Adrenal gland (tissue), 12 donors: Measurements from ENCODE around the gene ATF6. TPM values are rescaled to one million over a fixed set of nuclear protein-coding genes. Genes with fewer than 3 reads are reported as not detected.
"Not testable (repeated sequence)": the region's sequence is repeated elsewhere in the genome, so short reads cannot be mapped to it uniquely, and the experiment has no call there.

ENCODE experiments used
- DNase-seq, 7 donors: peaks; one replicate each; pipeline ENCODE4 v3.0.0-alpha.2; 2019 to 2020
- H3K27ac ChIP-seq, 5 donors: fragments of 200-600 bp; sonication (generic) in 4 of 5; 1 replicate in 3 of 5; 2 replicates in 2 of 5; pipeline versions ENCODE4 v1.5.1 to v1.8.0; 2016 to 2020; ENCODE audit warnings: mild to moderate bottlenecking in 1 of 5
- H3K27me3 ChIP-seq: fragments of 200-600 bp; 2 replicates; pipeline ENCODE4 v1.8.0; 2021
- H3K36me3 ChIP-seq, 2 donors: fragments of 200-600 bp; replicated peaks in 1 of 2; 1 replicate in 1 of 2; 2 replicates in 1 of 2; pipeline versions ENCODE4 v1.5.1 to v1.8.0; 2018 to 2022
- H3K4me1 ChIP-seq, 2 donors: fragments of 200-600 bp; replicated peaks in 1 of 2; 1 replicate in 1 of 2; 2 replicates in 1 of 2; pipeline versions ENCODE4 v1.5.1 to v1.8.0; 2018 to 2021
- H3K4me3 ChIP-seq, 4 donors: fragments of 200-600 bp; sonication (generic) in 3 of 4; one replicate each; pipeline ENCODE4 v1.5.1; 2016 to 2018
- H3K9me3 ChIP-seq, 3 donors: fragments of 200-600 bp; sonication (generic) in 1 of 3; replicated peaks in 1 of 3; 1 replicate in 2 of 3; 2 replicates in 1 of 3; pipeline versions ENCODE4 v1.5.1 to v1.8.0; 2016 to 2021
- POLR2A ChIP-seq, 2 donors: fragments of 450-650 bp; IDR thresholded peaks; one replicate each; pipeline ENCODE4 v1.6.1; 2017; ENCODE audit warnings: antibody characterized with exemption in 2 of 2, mild to moderate bottlenecking in 2 of 2, moderate library complexity in 1 of 2
- WGBS, 4 donors: extraction: QIAGEN DNeasy Blood & Tissue Kit in 2 of 4; methylation state at CpG; one replicate each; pipeline versions ENCODE4 v1.1.5 to v1.1.7; 2013 to 2017; 5-methylcytosine and 5-hydroxymethylcytosine counted together
- intact Hi-C, 2 donors: fragments of 100-400 bp; cut with DNase I; formaldehyde crosslinking; loops; one replicate each; pipeline versions ENCODE4 v1.14.1 to v1.15.0; 2022 to 2023
- polyA plus RNA-seq, 3 donors: library from polyadenylated mRNA; stranded (reverse); fragments of 200-250 nt in 2 of 3; fragments of 350-450 nt in 1 of 3; fragmentation: Illumina TruSeq in 1 of 3; extraction: RNeasy Lipid Tissue Mini Kit (QIAGEN cat#74804) in 1 of 3; gene quantifications; one replicate each; pipeline ENCODE4 v1.2.3, GENCODE V29; 2013 to 2014
- total RNA-seq, 9 donors: library from RNA; depleted of rRNA in 4 of 9; stranded (reverse); fragments of >200 nt in 4 of 9; fragments of 120-200 nt in 1 of 9; fragmentation: NEBNext Ultra II Directional in 1 of 9; extraction: Animal tissue kit (Norgen Biotek cat#: 25700) in 1 of 9; gene quantifications; one replicate each; pipeline versions ENCODE4 v1.1.0 to v1.2.4, GENCODE V29; 2013 to 2023
- TF ChIP-seq, protein P1 (sequence below), 6 experiments: fragments of 450-650 bp in 4 of 6; fragments of 200-600 bp in 2 of 6; sonication (generic) in 1 of 6; IDR thresholded peaks; 1 replicate in 5 of 6; 2 replicates in 1 of 6; pipeline versions ENCODE4 v1.5.1 to v1.8.0; 2016 to 2021; ENCODE audit warnings: antibody characterized with exemption in 6 of 6, mild to moderate bottlenecking in 2 of 6, moderate library complexity in 1 of 6
- donor health status: healthy with polysubstance abuse.
- donor health status: Bipolar disorder and iron deficiency.
- donor health status: DM: yes; HTN: yes; CAD: no.
- donor health status: DM: no; HTN: no; CAD: no.
- donor health status: DM: no; HTN: no; CAD: no.
- donor health status: DM: yes; HTN: yes; CAD: no.

Gene ATF6
- total and polyA plus RNA-seq, 12 donors: 3.5 to 34.2 (median 28.0) TPM

DNA sequence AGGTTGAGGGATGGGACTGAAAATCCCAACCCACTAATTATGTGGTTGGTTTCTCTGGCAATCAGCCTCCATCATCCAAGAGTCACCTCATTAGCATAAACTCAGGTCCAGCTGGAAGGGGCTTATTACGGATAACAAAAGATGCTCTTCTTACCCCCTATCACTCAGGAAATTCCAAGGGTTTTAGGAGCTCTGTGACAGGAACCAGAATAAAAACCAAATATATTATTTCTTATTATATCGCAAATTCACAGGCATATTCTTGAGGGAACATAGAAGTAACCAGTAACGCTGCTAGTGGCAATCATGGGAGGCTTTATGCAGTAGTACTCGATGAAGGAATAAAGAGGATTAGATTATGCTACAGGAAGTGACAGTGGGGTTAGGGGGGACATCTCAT is 59.7 kb downstream of the ATF6 start:
- WGBS, 4 donors: 98 to 99% (median 99%) methylated on average over 4 of the region's 4 CpGs
- H3K36me3 ChIP-seq: peaks cover 0 to 10% of the 10 kb centered on the region in 2 donors
- H3K4me1 ChIP-seq: peaks cover 0 to 6% of the 10 kb centered on the region in 2 donors
- no peak for DNase-seq
- H3K9me3 ChIP-seq: no peaks in the 10 kb centered on the region
- H3K27me3 ChIP-seq: no peaks in the 10 kb centered on the region
- intact Hi-C loops: no loop called here
- H3K27ac ChIP-seq: no peak overlapping the region
- TF ChIP-seq, protein P1, sequence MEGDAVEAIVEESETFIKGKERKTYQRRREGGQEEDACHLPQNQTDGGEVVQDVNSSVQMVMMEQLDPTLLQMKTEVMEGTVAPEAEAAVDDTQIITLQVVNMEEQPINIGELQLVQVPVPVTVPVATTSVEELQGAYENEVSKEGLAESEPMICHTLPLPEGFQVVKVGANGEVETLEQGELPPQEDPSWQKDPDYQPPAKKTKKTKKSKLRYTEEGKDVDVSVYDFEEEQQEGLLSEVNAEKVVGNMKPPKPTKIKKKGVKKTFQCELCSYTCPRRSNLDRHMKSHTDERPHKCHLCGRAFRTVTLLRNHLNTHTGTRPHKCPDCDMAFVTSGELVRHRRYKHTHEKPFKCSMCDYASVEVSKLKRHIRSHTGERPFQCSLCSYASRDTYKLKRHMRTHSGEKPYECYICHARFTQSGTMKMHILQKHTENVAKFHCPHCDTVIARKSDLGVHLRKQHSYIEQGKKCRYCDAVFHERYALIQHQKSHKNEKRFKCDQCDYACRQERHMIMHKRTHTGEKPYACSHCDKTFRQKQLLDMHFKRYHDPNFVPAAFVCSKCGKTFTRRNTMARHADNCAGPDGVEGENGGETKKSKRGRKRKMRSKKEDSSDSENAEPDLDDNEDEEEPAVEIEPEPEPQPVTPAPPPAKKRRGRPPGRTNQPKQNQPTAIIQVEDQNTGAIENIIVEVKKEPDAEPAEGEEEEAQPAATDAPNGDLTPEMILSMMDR (IDR thresholded peaks at IDR 0.05): no peak
- no peak for TF ChIP-seq POLR2A (IDR thresholded peaks at IDR 0.05)
- H3K4me3 ChIP-seq: no peak overlapping the region

DNA sequence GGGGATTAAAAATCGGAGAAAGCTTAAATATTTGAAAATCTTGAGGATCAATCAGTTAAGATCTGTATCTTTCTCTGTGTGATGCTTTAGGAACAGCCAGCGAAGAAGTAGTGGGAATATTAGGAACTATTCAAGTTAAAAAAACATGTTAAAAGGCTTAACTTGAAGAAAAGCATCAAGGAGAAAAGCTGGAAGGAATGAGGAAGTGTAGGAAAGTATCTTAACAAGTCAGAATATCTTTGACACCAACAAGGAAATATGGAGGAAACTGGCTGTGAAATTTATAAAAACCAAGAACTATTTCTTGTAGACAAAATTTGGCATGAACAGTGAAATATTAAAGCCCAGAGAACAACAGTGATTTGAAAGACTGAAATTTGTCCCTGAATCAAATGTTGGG is 60.4 kb downstream of the ATF6 start:
- DNase-seq: no peak
- TF ChIP-seq, protein P1 (IDR thresholded peaks at IDR 0.05): no peak
- TF ChIP-seq POLR2A (IDR thresholded peaks at IDR 0.05): no peak
- Histone ChIP-seq H3K27ac (no peak overlapping the region), H3K27me3 (no peaks in the 10 kb centered on the region), H3K9me3 (no peaks in the 10 kb centered on the region), H3K36me3 (peaks cover 0 to 4% of the 10 kb centered on the region in 2 donors), H3K4me1 (peaks cover 0 to 6% of the 10 kb centered on the region in 2 donors), H3K4me3 (no peak overlapping the region)
- 93 to 99% (median 97%) methylated on average over 2 of the region's 2 CpGs for WGBS, 4 donors
- intact Hi-C loops: no loop called here

DNA sequence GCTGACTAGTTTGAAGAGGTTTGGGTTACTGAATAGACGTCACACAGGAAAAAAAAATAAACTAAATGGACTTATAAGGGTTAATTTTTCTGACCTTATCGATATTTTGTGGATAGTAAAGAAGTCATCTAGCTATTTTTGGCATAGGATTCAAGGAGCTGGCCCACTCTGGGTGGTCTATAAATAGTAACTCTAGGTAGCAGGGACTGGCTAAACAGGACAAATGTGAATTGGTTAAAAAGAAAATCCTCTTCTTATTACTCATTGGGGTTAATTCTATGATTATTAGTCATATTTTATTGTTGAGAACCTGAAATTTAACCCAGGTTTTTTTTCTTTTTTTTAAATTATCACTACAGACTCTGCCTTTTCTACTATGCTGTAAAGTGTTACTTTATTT is 61.7 kb downstream of the ATF6 start:
- Histone ChIP-seq H3K27me3 (no peaks in the 10 kb centered on the region), H3K27ac (no peak overlapping the region), H3K36me3 (no peaks in the 10 kb centered on the region), H3K4me1 (peaks cover 0 to 6% of the 10 kb centered on the region in 2 donors), H3K4me3 (no peak overlapping the region), H3K9me3 (no peaks in the 10 kb centered on the region)
- intact Hi-C loops: no loop called here
- DNase-seq: no peak
- TF ChIP-seq, protein P1 (IDR thresholded peaks at IDR 0.05): no peak
- no peak for TF ChIP-seq POLR2A (IDR thresholded peaks at IDR 0.05)
- 55 to 62% (median 58%) methylated on average over 2 of the region's 2 CpGs for WGBS, 4 donors

DNA sequence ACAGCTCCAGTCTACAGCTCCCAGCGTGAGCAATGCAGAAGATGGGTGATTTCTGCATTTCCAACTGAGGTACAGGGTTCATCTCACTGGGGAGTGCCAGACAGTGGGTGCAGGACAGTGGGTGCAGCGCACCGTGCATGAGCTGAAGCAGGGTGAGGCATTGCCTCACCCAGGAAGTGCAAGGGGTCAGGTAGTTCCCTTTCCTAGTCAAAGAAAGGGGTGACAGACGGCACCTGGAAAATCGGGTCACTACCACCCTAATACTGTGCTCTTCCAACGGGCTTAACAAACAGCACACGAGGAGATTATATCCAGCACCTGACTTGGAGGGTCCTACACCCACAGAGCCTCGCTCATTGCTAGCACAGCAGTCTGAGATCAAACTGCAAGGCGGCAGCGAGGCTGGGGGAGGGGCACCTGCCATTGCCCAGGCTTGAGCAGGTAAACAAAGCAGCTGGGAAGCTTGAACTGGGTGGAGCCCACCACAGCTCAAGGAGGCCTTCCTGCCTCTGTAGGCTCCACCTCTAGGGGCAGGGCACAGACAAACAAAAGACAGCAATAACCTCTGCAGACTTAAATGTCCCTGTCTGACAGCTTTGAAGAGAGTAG is 66.3 kb downstream of the ATF6 start:
- H3K27ac ChIP-seq, H3K27me3 ChIP-seq, DNase-seq, H3K4me3 ChIP-seq, H3K36me3 ChIP-seq, intact Hi-C loops, H3K9me3 ChIP-seq, H3K4me1 ChIP-seq: not testable (repeated sequence)
- 85 to 97% (median 94%) methylated on average over 7 to 10 of the region's 10 CpGs for WGBS, 4 donors

DNA sequence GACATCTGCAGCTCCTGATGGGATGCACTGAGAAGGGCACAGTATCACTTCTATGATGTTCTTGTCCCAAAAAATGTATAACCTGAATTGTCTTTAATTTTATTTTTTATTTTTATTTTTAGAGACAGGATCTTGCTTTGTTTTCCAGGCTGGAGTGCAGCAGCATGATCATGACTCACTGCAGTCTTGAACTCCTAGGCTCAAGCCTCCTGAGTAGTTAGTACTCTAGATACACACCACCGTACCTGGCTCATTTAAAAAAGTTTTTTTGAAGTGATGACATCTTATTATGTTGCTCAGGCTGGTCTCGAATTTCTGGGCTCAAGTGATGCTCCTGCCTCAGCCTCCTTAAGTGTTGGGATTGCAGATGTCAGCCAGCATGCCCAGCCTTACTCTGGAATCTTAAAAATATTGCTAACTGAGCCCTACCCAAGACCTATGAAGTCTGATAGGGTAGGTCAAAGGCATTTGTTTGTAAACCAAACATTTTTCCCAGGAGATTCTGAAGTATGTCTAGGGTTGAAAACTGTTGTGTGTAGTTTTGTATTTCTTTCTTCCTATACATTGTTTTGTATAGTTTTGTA is 68.9 kb downstream of the ATF6 start:
- H3K27me3 ChIP-seq: no peaks in the 10 kb centered on the region
- no peaks in the 10 kb centered on the region for H3K9me3 ChIP-seq
- no peaks in the 10 kb centered on the region for H3K36me3 ChIP-seq
- WGBS, 4 donors: 75 to 85% (median 83%) methylated on average over 2 of the region's 2 CpGs
- H3K4me3 ChIP-seq: no peak overlapping the region
- no peak overlapping the region for H3K27ac ChIP-seq
- intact Hi-C loops: no loop called here
- no peak for DNase-seq
- H3K4me1 ChIP-seq: peaks cover 8 to 14% of the 10 kb centered on the region in 2 donors
- TF ChIP-seq POLR2A (IDR thresholded peaks at IDR 0.05): no peak
- TF ChIP-seq, protein P1 (IDR thresholded peaks at IDR 0.05): no peak
